HG03521 (cell line): ENCODE results near the gene AFF3.

ENCODE experiments used
- ATAC-seq: cut with Tn5 transposase; IDR thresholded peaks from one replicate; pipeline ENCODE4 v1.9.1; 2021; ENCODE audit warnings: mild to moderate bottlenecking, moderate library complexity; ENCODE audit not compliant: unreplicated experiment

The AFF3 gene

DNA sequence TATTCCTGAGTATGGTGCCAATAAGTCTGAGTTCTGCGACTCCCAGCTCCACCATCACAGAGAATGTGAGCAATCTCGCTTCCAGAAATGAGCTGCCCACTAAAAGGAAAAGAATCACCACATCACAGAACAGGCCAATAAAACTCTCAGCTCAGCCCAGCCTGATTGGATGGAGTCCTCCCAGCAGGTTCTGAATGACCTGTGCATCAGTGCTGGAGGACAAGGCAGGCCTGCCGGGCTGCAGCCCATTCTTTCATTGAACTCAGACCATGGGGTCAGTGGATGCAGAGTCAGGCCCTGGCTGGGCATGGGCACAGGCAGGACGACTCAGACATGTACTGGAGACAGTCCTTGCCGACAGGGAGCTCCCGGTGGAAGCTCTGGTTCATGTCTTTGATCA, 519.9 kb downstream of the AFF3 start:
- ATAC-seq = no peak

DNA sequence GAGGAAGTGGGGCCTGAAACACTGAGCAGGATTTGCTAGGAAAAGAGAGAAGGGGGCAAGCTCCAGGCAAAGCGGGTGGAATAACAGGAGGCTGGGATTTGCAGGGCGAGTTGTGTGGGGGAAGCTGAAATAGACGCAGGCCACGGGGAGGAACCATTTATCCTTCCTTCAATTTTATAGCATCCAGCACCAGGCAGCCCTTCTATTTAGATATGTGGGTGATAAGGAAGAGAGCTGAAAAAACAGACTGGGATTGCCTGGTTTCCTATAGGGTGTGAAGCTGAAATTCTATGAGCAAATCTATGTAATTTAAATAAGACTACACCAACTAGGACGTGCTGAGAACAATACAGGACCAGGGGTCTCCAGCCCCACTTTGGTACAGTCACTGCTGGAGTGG, 520.6 kb downstream of the AFF3 start:
- ATAC-seq = no peak

DNA sequence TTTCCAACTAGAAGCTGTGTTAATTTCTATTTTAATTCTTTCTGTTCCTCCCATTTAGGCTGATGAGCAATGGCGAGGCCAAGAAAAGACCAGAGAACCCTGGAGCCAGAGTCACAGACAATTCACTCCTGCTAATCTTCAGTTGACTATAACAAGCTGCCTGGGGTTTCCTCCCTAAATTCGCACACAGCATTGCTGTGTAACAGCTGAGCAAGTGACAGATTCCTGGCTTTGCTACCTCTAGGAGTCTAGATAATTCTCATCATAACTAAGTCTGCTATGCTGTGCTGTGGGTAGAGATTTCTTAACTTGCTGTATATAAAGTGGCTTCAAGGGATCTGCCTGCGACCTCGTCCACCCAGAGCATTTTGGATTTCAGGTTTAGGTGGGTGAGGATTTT, 521.3 kb downstream of the AFF3 start:
- ATAC-seq = no peak

DNA sequence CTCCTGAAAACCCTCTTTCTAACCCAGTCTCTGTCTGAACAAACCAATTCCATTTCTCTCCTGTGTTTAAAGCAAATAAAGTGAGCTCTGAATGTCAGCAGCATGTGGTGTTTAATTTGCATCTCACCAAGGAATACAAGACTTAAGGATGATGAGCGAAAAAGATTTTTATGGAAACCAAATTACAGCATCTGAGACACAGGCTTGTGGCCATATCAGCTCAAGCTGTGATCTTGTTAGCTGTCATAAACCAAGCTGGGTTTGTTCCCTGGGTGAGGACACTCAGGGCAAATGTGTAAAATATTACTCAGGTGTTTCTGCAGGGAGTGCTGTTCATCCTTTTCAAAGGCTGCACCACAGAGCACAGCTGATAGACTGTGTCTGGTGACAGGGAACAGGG, 523.2 kb downstream of the AFF3 start:
- no peak for ATAC-seq

DNA sequence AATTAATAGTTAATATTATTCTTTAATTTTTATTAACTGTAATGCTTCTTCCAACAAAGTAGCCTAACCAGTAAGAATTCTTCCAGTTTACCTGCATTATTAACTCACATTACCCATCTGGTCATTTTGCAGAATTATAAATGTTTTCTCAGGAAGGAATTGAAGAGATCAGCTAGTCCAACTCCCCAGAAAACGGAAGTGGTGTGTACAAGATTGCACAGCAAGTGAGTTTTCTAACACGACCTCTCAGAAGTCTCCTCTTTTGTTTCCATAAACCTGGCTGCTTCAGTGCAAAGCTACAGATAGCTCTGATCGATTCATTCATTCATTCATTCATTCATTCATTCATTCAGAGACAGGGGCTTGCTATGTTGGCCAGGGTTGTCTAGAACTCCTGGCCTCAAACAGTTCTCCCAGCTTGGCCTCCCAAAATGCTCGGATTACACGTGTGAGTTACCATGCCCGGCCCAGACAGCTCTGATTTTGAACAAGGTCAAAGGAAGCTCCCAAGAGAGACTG, 523.8 kb downstream of the AFF3 start:
- ATAC-seq = no peak

DNA sequence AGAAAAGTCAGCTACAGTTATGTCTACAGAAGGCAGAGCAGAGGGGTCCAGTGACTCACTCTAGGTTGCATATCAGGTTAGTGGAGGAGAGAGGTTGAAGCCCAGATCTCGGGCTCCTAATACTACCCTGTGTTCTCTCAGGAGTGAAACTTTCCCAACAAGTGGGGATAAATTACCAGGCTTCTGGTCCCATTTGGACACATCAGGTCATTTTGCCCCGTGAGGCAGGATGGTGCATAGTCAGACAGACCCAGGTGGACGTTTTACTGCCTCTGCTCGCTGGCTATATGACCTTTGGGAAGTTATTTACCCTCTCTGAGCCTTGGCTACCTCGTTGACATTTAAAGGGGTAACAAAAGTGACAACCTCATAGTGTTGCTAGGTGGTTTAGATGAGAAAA, 524.6 kb downstream of the AFF3 start:
- ATAC-seq = no peak

DNA sequence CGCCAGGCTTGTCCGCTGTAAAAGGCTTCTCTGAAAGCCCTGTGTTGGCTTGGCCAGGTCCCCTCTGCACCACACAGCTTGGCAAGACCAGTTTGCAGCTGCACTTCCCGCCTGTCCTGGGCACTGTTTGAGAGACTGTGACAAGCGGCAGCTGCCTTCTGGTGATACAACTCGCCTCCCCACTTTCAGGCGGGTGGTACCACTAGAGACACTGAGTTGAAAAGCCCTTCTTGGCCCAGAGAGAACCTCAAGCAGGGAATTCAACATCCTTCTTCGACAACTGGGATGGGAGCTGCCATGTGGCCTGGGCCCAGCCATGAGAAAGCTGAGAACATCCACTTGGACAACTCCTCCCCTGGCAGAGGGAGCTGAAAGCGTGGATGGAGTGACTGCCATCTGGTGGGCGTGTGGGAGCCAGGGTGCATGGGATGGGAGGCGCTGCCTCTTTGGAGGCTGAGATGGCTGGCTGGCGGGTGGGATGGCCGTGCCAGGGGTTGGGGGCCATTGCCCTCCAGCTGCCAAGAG, 527.1 kb downstream of the AFF3 start:
- no peak for ATAC-seq

DNA sequence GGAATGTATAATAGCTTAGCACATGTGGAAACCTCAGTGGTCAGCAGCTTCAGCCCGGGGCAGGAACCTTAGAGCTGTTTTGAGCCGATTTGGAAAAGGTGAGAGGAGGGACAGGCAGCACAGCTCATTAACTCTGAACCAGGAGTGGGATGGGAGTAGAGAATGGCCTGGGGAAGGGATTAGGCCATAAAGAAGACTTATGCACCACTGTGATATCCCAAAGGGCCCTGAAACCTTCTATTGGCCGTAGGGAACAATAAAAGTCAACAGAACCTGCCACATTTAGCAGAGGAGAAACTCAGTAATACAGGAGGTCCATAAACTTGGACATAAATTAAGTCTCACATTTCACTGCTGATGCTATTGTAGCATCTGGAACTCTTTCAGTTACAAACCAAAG, 528.4 kb downstream of the AFF3 start:
- ATAC-seq = no peak

DNA sequence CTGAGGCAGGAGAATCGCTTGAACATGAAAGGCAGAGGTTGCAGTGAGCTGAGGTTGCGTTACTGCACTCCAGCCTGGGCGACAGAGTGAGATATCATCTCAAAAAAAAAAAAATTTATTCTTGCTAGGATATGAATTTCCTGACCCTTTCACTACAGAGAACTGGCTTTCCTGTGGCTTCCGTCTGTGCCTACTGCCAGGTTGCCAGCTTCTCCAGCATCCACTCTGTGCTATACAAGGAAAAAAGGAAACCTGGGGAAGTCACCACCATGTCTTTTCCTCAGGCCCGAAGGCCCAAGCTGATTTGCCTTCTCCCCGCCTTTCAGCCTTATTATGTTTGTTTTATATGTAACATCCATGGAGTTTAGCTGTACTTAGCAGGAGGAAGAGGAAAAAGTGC, 530.6 kb downstream of the AFF3 start:
- no peak for ATAC-seq

DNA sequence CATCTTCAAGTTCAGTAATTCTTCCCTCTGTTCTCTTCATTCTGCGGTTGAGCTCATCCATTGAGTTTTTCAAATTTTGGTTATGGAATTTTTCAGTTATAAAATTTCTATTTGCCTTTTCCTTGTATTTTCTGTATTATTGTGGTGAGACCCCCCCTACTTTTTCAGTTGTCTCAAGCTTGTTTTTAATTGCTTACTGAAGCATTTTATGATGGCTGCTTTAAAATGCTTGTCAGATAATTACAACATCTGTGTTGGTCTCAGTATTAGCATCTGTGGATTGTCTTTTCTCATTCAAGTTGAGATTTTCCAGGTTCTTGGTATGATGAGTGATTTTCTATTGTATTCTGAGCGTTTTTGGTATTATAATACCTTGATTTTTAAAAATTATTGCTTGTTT, 531.4 kb downstream of the AFF3 start:
- ATAC-seq = no peak

DNA sequence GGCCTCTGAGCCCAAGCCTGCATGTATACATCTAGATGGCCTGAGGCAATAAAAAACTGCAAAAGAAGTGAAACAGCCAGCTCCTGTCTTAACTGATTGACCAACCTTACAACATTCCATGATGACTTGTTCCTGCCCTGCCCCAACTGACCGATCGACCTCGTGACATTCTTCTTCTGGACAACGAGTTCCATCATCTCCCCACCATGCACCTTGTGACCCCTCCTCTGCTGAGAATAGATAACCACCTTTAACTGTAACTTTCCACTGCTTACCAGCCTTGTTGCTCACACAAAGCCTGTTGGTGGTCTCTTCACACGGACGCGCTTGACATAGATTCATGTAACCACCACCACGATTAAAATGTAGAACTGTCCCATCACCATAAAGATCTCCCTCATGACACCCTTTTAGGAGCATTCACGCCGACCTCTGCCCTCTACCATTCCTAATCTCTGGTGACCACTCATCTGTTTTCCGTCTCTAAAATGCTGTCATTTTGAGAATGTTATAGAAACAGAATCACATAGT, 532.5 kb downstream of the AFF3 start:
- no peak for ATAC-seq

DNA sequence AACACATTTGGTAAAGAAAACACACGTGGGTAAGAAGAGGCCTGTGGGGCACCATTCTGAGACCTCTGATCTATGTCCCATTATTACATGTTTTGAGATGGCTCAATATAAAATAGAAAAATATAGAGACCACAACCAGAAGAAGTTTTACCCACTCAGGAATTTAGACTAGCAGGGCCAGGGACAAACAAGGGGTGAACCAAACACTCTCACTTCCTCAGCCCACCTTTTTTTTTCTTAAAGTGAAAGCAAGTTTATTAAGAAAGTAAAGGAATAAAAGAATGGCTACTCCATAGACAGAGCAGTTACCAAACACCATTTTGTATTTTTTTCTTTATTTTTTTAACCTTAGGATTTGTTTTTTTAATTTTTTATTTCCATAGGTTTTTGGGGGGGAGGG, 533.5 kb downstream of the AFF3 start:
- no peak for ATAC-seq

DNA sequence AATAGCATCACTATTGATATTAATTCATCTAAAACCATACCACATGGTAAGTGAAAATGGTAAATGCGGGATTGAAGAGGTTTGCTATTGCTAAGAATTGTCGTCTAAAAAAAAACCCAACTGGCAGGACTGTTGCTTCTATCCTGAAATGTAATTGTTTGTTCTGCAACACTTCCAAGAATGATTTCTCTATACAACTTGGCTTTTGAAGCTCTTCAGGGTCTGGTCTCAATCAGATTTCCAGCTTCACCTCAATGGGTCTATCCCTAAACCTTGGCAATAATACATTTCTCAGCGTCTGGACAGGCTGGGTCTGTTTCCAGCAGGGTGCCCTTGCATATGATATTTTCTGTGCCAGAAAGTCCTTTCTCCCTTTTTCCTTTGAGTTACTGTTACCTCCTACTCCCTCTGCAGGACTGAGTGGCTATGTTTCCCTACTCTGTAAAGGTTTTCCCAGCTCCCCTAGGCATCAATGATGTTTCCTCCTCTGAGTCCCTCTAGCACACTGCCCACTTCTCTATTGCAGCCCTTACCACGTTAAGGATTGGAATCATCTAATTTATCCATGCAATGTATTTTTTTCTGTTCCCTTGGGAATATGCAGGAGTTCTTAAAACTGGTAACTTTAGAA, 534.4 kb downstream of the AFF3 start:
- ATAC-seq = no peak

DNA sequence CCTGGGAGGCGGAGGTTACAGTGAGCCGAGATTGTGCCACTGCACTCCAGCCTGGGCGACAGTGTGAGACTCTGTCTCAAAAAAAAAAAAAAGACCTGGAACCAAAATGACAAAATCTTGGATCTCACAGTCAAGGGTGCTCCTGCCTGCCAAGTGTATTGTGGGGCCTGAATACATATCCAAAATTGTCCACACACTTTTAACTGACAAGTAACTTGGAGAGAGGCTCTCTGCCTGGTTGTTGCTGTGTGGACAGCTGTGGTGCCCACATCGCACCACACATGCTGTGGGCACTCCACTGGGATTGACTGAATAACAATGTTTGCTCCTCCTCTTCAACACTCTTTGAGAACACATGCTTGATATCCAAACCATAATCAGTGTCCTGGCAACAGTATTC, 534.9 kb downstream of the AFF3 start:
- ATAC-seq = no peak

DNA sequence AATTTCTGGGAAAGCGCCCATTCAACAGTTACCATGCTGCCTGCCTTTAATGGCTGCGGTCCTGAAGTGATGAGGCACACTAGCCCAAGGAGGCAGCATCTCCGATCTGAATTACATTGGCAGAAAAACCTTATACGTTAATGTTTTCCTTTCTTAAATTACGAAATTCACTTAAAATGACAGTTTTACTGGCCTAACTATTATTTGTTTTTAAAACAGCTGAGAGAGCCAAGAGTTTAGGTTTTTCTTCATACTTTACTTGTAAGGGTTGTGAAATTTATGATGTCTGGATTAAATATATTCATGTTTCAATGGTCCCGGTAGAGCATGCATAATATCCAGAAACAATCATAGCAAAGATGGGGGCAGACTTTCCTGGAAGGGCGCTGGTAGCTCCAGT, 537.4 kb downstream of the AFF3 start:
- ATAC-seq = no peak

DNA sequence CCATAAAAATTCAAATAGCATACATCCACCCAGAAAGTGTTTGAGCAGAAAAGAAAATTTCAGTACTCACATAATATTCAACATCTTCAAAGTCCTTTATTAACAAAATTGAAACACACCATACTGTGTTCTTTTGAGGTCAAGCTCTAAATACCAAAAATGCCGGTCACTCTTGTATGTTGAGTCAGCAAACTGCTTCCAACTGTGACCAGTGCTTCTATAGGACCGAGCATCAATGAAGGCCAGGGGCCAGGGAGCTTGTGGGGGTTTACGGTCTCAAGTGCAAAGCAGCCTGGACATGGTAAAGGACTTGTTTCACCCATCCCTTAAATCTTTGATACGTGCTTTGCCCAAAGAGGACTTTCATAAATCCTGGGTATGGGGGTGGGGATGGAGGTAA, 539.9 kb downstream of the AFF3 start:
- no peak for ATAC-seq

DNA sequence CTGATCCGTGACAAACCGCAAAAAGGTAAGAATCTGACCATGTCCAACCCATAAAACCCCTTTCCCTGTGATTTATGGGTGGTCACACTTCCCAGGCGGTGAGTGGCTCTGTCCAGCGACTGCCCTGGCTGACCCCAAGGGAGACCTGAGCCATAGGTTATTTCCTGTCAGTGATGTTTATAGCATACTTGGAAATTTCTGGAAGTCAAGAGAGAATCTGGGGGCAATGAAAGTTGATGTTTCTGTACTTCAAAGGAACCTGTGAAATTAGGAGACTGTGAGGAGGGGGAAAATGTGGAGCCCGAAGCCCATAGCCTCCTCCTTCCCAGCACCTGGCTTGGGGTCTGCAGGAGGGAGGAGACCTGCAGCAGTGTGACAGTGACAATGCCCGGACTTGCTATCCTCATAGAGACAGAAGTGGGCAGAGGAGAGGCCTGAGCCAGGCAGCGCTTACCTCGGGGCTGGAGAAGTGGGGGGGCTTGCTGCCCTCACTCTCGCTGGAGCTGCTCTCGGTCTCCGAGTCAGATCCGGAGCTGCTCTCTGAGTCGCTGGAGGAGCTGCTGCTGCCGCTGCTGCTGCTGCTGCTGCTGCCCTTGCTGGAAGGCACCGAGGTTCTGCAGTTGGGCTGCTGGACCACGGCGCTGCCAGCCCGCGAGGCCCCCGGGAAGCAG, 541.3 kb downstream of the AFF3 start:
- no peak for ATAC-seq

DNA sequence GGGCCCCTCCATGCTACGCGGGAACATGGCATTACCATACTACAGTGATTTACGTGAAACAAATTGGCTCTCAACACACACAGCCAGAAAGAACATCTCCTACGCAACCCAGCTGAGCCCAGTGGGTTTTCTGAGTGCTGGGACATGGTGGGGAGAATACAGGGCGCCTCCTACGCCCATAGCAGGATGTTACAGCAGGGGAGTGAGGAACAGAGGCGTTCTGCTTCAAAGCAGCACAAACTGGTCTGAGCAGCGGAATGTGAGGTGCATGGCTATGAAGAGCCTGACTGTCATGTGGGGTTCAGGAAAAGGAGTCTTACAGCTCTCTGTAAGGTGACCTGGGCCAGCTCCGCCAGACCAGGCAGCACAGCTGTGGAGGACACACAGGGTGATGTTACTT, 543.9 kb downstream of the AFF3 start:
- ATAC-seq = no peak

DNA sequence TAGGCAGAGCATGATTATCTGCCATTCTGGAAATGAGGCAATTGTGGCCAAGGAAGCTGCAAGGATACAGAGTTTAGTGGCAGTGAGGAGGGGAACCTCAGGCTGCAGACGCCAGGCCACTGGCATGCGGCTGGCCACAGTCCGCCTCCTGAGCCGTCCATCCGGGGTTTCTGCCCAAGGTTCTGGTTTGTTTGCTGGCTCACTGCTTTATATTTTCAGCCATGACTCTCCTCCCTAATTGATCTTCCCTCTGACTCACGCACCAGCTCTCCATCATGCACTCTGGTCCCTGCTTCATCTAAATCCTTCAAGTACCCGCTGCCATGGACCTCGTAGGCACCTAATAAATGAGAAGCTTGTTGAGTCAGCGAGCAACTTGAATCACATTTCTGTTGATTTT, 544.8 kb downstream of the AFF3 start:
- ATAC-seq = no peak

DNA sequence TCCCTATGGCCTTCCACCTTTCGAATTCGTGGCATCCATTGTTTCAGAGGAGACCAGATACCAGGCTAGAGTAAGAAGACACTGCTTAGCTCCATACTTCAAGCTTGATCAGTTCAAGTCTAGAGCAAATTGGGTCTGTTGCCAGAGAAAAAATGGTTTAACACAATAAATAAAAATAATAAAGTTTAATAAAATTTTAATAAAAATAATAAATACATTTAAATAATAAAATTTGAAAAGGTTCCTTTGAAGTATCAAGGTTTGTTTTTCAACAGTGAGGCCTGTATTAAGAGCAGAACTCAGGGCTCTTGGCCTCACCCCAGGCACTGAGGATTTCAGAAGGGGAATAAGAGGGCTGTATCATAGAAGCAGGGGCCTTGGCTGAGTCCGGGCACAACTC, 547.0 kb downstream of the AFF3 start:
- no peak for ATAC-seq

DNA sequence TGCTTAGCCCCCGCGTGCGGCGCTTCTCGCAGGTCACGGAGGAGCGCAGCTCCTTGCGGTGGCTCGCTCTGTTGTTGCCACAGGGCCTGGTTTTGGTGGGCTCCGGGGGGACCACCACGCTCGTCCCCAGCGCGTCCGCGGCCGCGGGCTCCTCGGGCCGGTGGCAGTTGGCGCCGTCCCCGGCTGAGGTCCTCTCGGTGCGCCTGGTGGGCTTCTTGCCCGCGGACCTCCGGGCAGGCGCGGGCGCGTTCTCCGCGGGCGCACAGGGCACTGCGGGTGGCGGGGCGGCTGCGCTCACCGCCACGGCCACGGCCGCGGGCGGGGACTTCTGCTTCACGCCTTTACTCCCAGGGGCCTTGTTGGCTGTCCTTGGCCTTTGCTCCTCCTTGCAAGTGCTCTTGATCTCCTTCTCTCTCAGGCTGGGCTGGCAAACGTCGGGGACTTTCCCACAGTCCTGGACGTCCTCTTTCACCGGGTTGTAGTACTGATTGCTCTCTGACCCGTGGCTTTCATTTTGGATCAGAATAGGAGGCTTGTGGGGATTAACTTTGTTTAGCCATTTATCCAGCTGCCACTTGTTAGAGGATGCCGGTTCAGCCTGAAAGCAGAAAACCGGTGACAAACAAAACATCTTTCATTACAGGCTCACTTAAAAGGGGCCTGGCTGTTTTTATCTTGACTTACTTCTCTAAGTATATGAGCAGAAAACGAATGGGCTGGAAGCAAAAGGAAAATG, 548.5 kb downstream of the AFF3 start:
- no peak for ATAC-seq

DNA sequence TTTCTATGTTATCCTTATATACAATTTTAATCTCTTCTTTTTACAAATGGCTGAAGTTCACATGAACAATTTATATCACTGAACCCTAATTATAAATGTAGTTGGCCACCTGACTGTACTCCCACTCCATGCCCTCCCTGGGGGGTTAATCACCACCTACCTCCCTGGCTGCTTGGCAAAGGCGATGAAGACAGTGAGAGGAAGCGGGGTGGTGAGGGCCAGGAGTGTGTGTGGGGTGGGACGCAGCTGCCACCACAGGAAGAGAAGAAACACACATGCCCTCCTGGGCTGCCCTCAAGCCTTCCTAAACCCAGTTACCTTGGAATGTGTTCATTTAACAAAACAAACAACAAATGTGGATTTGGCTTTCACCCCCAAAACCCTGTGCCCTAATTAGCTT, 565.6 kb downstream of the AFF3 start:
- no peak for ATAC-seq
